Measurements from ENCODE around the gene MEIS2.

The MEIS2 gene

GRCh38 chr15:37041042-37041441, 59.3 kb downstream of the MEIS2 start:
- no peak for DNase-seq (ENCODE audit: low spot score)

- no peak for DNase-seq (ENCODE audit: low spot score)
Measured at GRCh38 chr15:37040072-37040742, 60.1 kb downstream of the MEIS2 start.

GRCh38 chr15:37038716-37039106, 61.6 kb downstream of the MEIS2 start:
- no peak for DNase-seq (ENCODE audit: low spot score)

GRCh38 chr15:37037850-37038715, 62.3 kb downstream of the MEIS2 start:
- no peak for DNase-seq (ENCODE audit: low spot score)

- DNase-seq (ENCODE audit: low spot score): no peak
Measured at GRCh38 chr15:37037071-37037655, 63.2 kb downstream of the MEIS2 start.

- no peak for DNase-seq (ENCODE audit: low spot score)
Measured at GRCh38 chr15:37034835-37035748, 65.3 kb downstream of the MEIS2 start.

GRCh38 chr15:37034392-37034791, 66.0 kb downstream of the MEIS2 start:
- no peak for DNase-seq (ENCODE audit: low spot score)

- no peak for DNase-seq (ENCODE audit: low spot score)
Measured at GRCh38 chr15:37032091-37032775, 68.1 kb downstream of the MEIS2 start.

- no peak for DNase-seq (ENCODE audit: low spot score)
Measured at GRCh38 chr15:37031198-37031597, 69.2 kb downstream of the MEIS2 start.

- DNase-seq (ENCODE audit: low spot score): no peak
Measured at GRCh38 chr15:37028625-37029296, 71.6 kb downstream of the MEIS2 start.

- DNase-seq (ENCODE audit: low spot score): no peak
Measured at GRCh38 chr15:37020852-37021251, 79.5 kb downstream of the MEIS2 start.

- no peak for DNase-seq (ENCODE audit: low spot score)
Measured at GRCh38 chr15:37019479-37020433, 80.6 kb downstream of the MEIS2 start.

GRCh38 chr15:37017031-37017625, 83.2 kb downstream of the MEIS2 start:
- no peak for DNase-seq (ENCODE audit: low spot score)

- no peak for DNase-seq (ENCODE audit: low spot score)
Measured at GRCh38 chr15:37016231-37016630, 84.1 kb downstream of the MEIS2 start.

GRCh38 chr15:37015451-37015850, 84.9 kb downstream of the MEIS2 start:
- DNase-seq (ENCODE audit: low spot score): no peak

- DNase-seq (ENCODE audit: low spot score): no peak
Measured at GRCh38 chr15:37015035-37015434, 85.3 kb downstream of the MEIS2 start.

- no peak for DNase-seq (ENCODE audit: low spot score)
Measured at GRCh38 chr15:37014566-37014965, 85.8 kb downstream of the MEIS2 start.

- DNase-seq (ENCODE audit: low spot score): no peak
Measured at GRCh38 chr15:37014137-37014536, 86.2 kb downstream of the MEIS2 start.

GRCh38 chr15:37010595-37010994, 89.8 kb downstream of the MEIS2 start:
- no peak for DNase-seq (ENCODE audit: low spot score)

Measured in RKO (cell line).